Smooth muscle cell (in vitro differentiated cells): ENCODE measurements around the gene KRTAP10-5. TPM values are rescaled to one million over a fixed set of nuclear protein-coding genes. Genes with fewer than 3 reads are reported as not detected.

Experiments used
- DNase-seq: peaks from one replicate; lab custom pipeline; 2025; ENCODE audit not compliant: unreplicated experiment; lab: John Stamatoyannopoulos, UW
- H2AFZ ChIP-seq: fragments of 200-600 bp; sonication (generic); 2 replicates; pipeline ENCODE4 v1.6.0; 2016; ENCODE audit warnings: antibody characterized with exemption, low read depth, mild to moderate bottlenecking
- H3F3A ChIP-seq: fragments of 200-600 bp; sonication (generic); 2 replicates; pipeline ENCODE4 v1.6.0; 2017; ENCODE audit warnings: antibody characterized with exemption, low read depth
- H3K27ac ChIP-seq: fragments of 200-600 bp; sonication (generic); 2 replicates; pipeline ENCODE4 v1.5.1; 2016; ENCODE audit warnings: low read depth, mild to moderate bottlenecking
- H3K27me3 ChIP-seq: fragments of 200-600 bp; sonication (generic); 2 replicates; pipeline ENCODE4 v1.6.1; 2016; ENCODE audit warnings: low read depth, mild to moderate bottlenecking
- H3K36me3 ChIP-seq: fragments of 200-600 bp; sonication (generic); 2 replicates; pipeline ENCODE4 v1.5.1; 2016; ENCODE audit warnings: low read depth
- H3K4me1 ChIP-seq: fragments of 200-600 bp; sonication (generic); 2 replicates; pipeline ENCODE4 v1.5.1; 2016; ENCODE audit warnings: low read depth
- H3K4me2 ChIP-seq: fragments of 200-600 bp; sonication (generic); 2 replicates; pipeline ENCODE4 v1.6.0; 2016; ENCODE audit warnings: mild to moderate bottlenecking
- H3K4me3 ChIP-seq: fragments of 200-600 bp; sonication (generic); 2 replicates; pipeline ENCODE4 v1.5.1; 2016; ENCODE audit warnings: mild to moderate bottlenecking
- H3K79me2 ChIP-seq: fragments of 200-600 bp; sonication (generic); 2 replicates; pipeline ENCODE4 v1.6.0; 2016; ENCODE audit warnings: low read depth, mild to moderate bottlenecking
- H3K9ac ChIP-seq: fragments of 200-600 bp; sonication (generic); 2 replicates; pipeline ENCODE4 v1.6.0; 2016; ENCODE audit warnings: low read depth
- H3K9me3 ChIP-seq: fragments of 200-600 bp; sonication (generic); replicated peaks from 2 replicates; pipeline ENCODE4 v1.5.1; 2016; ENCODE audit warnings: low read depth
- H4K20me1 ChIP-seq: fragments of 200-600 bp; sonication (generic); 2 replicates; pipeline ENCODE4 v1.6.0; 2016; ENCODE audit warnings: low read depth
- CTCF ChIP-seq: fragments of 200-600 bp; sonication (generic); IDR thresholded peaks from 2 replicates; pipeline ENCODE4 v1.5.1; 2017; ENCODE audit warnings: borderline replicate concordance, mild to moderate bottlenecking, antibody characterized with exemption; ENCODE audit not compliant: insufficient read depth, poor library complexity, severe bottlenecking
- WGBS: methylation state at CpG from one replicate; pipeline ENCODE4 v1.1.7; 2016; ENCODE audit warnings: low lambda C conversion rate; 5-methylcytosine and 5-hydroxymethylcytosine counted together
- polyA plus RNA-seq: library from polyadenylated mRNA; unstranded; fragments of >200 nt; fragmentation: Nextera tagmentation; extraction: Ambion mirVana; gene quantifications from 2 replicates; pipeline ENCODE4 v1.2.1, GENCODE V29; 2016
- total RNA-seq: library from RNA; depleted of rRNA; stranded (reverse); fragments of >200 nt; gene quantifications from 2 replicates; pipeline ENCODE4 v1.2.3, GENCODE V29; 2014

The KRTAP10-5 gene
- total and polyA plus RNA-seq, 2 experiments from 2014 or later, result not detected

GRCh38 chr21:44567481-44568171, 12.8 kb downstream of the KRTAP10-5 start:
- no peak overlapping the region for H3K4me2 ChIP-seq
- H3K27ac ChIP-seq, result no peak overlapping the region
- no peaks in the 10 kb centered on the region for H3K27me3 ChIP-seq
- no peak overlapping the region for H2AFZ ChIP-seq
- no peak for DNase-seq
- no peak overlapping the region for H3K9ac ChIP-seq
- no peaks in the 10 kb centered on the region for H3K79me2 ChIP-seq
- no peaks in the 10 kb centered on the region for H3K4me1 ChIP-seq
- no peaks in the 10 kb centered on the region for H3K36me3 ChIP-seq
- 96% methylated on average over 18 of the region's 18 CpGs for WGBS
- no peak for TF ChIP-seq CTCF
- no peak overlapping the region for H3K4me3 ChIP-seq
- no peaks in the 10 kb centered on the region for H4K20me1 ChIP-seq
- no peaks in the 10 kb centered on the region for H3F3A ChIP-seq
- H3K9me3 ChIP-seq, result no peaks in the 10 kb centered on the region

GRCh38 chr21:44566403-44566802, 14.0 kb downstream of the KRTAP10-5 start:
- H3K36me3 ChIP-seq, result no peaks in the 10 kb centered on the region
- 91% methylated on average over 1 of the region's 1 CpG for WGBS
- H3K27me3 ChIP-seq, result no peaks in the 10 kb centered on the region
- no peak for DNase-seq
- no peak overlapping the region for H2AFZ ChIP-seq
- no peaks in the 10 kb centered on the region for H4K20me1 ChIP-seq
- no peak overlapping the region for H3K27ac ChIP-seq
- H3K79me2 ChIP-seq, result no peaks in the 10 kb centered on the region
- no peak for TF ChIP-seq CTCF
- H3K9ac ChIP-seq, result no peak overlapping the region
- H3K9me3 ChIP-seq, result no peaks in the 10 kb centered on the region
- H3K4me2 ChIP-seq, result no peak overlapping the region
- no peaks in the 10 kb centered on the region for H3K4me1 ChIP-seq
- H3F3A ChIP-seq, result no peaks in the 10 kb centered on the region
- no peak overlapping the region for H3K4me3 ChIP-seq

- no peak for TF ChIP-seq CTCF
- no peak overlapping the region for H3K27ac ChIP-seq
- no peaks in the 10 kb centered on the region for H3K79me2 ChIP-seq
- H3K27me3 ChIP-seq, result no peaks in the 10 kb centered on the region
- no peak overlapping the region for H3K9ac ChIP-seq
- WGBS, result 0% methylated on average over 1 of the region's 1 CpG
- no peak overlapping the region for H3K4me3 ChIP-seq
- no peak overlapping the region for H3K4me2 ChIP-seq
- H3K4me1 ChIP-seq, result no peaks in the 10 kb centered on the region
- no peaks in the 10 kb centered on the region for H3K36me3 ChIP-seq
- no peaks in the 10 kb centered on the region for H3F3A ChIP-seq
- no peak overlapping the region for H2AFZ ChIP-seq
- no peak for DNase-seq
- H3K9me3 ChIP-seq, result no peaks in the 10 kb centered on the region
- no peaks in the 10 kb centered on the region for H4K20me1 ChIP-seq
Measured at GRCh38 chr21:44564886-44565598, 15.4 kb downstream of the KRTAP10-5 start.
